CD4-positive, alpha-beta T cell (primary cell): ENCODE data around the gene SULT1A2. TPM values are rescaled to one million over a fixed set of nuclear protein-coding genes. Genes with fewer than 3 reads are reported as not detected.
"Not testable (repeated sequence)": the region's sequence is repeated elsewhere in the genome, so short reads cannot be mapped to it uniquely, and the experiment has no call there.

Experiments used
- ATAC-seq: fragments of 200-7000 bp; cut with Tn5 transposase; one replicate; pipeline ENCODE4 v1.10.0; 2022; ENCODE audit warnings: mild to moderate bottlenecking; ENCODE audit not compliant: poor library complexity
- CTCF ChIA-PET: fragments of 350-600 bp; sonication (Branson Sonifier 250); formaldehyde crosslinking; loops from one replicate; lab custom pipeline; 2021; ENCODE audit warnings: antibody characterized with exemption, inconsistent platforms; lab: Charles Lee
- POLR2A ChIA-PET: fragments of 350-600 bp; sonication (Branson Sonifier 250); formaldehyde crosslinking; loops from one replicate; lab custom pipeline; 2021; ENCODE audit warnings: antibody characterized with exemption, inconsistent platforms; lab: Charles Lee
- DNase-seq, 14 experiments: peaks; one replicate each; pipeline ENCODE4 v3.0.0-alpha.2; 2013 to 2020; ENCODE audit warnings: mixed read lengths in 2 of 14
- H3K27ac ChIP-seq, 2 donors: one replicate each; pipeline versions ENCODE4 v1.5.1 to v1.7.0; 2013; ENCODE audit warnings: low read length in 2 of 2, low read depth in 1 of 2, mild to moderate bottlenecking in 1 of 2
- H3K27me3 ChIP-seq, 2 experiments: 1 replicate in 1 of 2; 2 replicates in 1 of 2; pipeline versions ENCODE4 v1.6.1 to v1.7.0; 2013; ENCODE audit warnings: low read length in 2 of 2, control low read depth in 1 of 2, mild to moderate bottlenecking in 1 of 2, moderate library complexity in 1 of 2; ENCODE audit not compliant: insufficient read depth in 2 of 2, control insufficient read depth in 1 of 2
- H3K36me3 ChIP-seq: one replicate; pipeline ENCODE4 v1.6.1; 2013; ENCODE audit warnings: low read length, control low read depth; ENCODE audit not compliant: insufficient read depth
- H3K4me1 ChIP-seq: one replicate; pipeline ENCODE4 v1.6.1; 2013; ENCODE audit warnings: low read length, control low read depth; ENCODE audit not compliant: insufficient read depth
- H3K4me3 ChIP-seq: one replicate; pipeline ENCODE4 v1.5.1; 2013; ENCODE audit warnings: mild to moderate bottlenecking, low read length, moderate library complexity
- H3K9me3 ChIP-seq, 2 experiments: 1 replicate in 1 of 2; 2 replicates in 1 of 2; pipeline versions ENCODE4 v1.6.1 to v1.7.0; 2013; ENCODE audit warnings: low read length in 2 of 2, mild to moderate bottlenecking in 2 of 2, control low read depth in 1 of 2, moderate library complexity in 1 of 2; ENCODE audit not compliant: control insufficient read depth in 1 of 2, insufficient read depth in 1 of 2
- H3K27ac Mint-ChIP-seq: one replicate; pipeline ENCODE4 v1.8.0; 2020; ENCODE audit warnings: mixed read lengths
- H3K27me3 Mint-ChIP-seq: one replicate; pipeline ENCODE4 v1.8.0; 2021; ENCODE audit warnings: mixed read lengths
- H3K36me3 Mint-ChIP-seq: one replicate; pipeline ENCODE4 v1.8.0; 2021; ENCODE audit warnings: low read depth, mixed read lengths
- H3K4me1 Mint-ChIP-seq: one replicate; pipeline ENCODE4 v1.8.0; 2021; ENCODE audit warnings: low read depth, mixed read lengths
- H3K4me3 Mint-ChIP-seq: one replicate; pipeline ENCODE4 v1.8.0; 2020; ENCODE audit warnings: mild to moderate bottlenecking, mixed read lengths
- H3K9me3 Mint-ChIP-seq: one replicate; pipeline ENCODE4 v1.8.0; 2020; ENCODE audit warnings: mixed read lengths
- CTCF ChIP-seq: fragments of 200-600 bp; IDR thresholded peaks from one replicate; pipeline ENCODE4 v1.8.0; 2022; ENCODE audit warnings: antibody characterized with exemption, mild to moderate bottlenecking
- intact Hi-C, 2 experiments: fragments of 100-400 bp; cut with DNase I in 1 of 2; cut with micrococcal nuclease in 1 of 2; formaldehyde crosslinking; loops; one replicate each; pipeline versions ENCODE4 v1.15.1 to v1.9.0; 2023 to 2025; cut with DNase I, micrococcal nuclease
- total RNA-seq, 174 experiments: library from RNA in 2 of 174; stranded (reverse) in 2 of 174; gene quantifications; one replicate each; pipeline ENCODE4 v1.2.3 and lab custom pipeline; 2021 to 2026

Gene SULT1A2
- total RNA-seq, 2 experiments from 2014 or later: 0.19 to 0.45 TPM

DNA sequence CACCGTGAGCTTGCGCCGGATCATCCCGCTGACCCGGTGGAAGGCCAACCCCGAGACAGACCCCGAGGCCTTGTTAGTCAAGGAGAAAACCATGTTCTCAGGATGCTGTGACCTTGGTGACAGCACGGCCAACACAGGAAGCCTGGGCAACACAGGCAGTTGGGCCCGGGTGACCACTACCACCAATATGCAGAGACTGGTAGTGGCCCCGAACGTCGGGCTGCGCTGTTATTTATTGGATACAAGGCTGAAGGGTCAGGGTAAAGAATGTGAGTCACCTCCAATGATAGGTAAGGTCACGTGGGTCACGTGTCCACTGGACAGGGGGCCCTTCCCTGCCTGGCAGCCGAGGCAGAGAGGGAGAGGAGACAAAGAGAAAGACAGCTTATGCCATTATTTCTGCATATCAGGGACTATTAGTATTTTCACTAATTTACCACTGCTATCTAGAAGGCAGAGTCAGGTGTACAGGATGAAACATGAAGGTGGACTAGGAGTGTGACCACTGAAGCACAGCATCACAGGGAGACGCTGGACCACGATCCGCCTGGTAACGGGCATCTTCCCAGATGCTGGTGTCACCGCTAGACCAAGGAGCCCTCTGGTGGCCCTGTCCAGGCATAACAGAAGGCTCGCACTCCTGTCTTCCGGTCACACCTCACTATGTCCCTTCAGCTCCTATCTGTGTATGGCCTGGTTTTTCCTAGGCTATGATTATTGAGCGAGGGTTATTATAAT lies 18.8 kb upstream of the SULT1A2 start:
- TF ChIP-seq CTCF: peak; percentile 56
- ATAC-seq, H3K27me3 Mint-ChIP-seq, H3K9me3 ChIP-seq, H3K36me3 ChIP-seq, H3K4me3 ChIP-seq, H3K27me3 ChIP-seq, H3K4me1 Mint-ChIP-seq, POLR2A ChIA-PET, H3K4me3 Mint-ChIP-seq, H3K4me1 ChIP-seq, H3K9me3 Mint-ChIP-seq, H3K27ac Mint-ChIP-seq, H3K27ac ChIP-seq, CTCF ChIA-PET: not testable (repeated sequence)
- DNase-seq: peak in 4 of 14 experiments; percentile 17 to 36 (median 24)
- intact Hi-C loops: loop anchor here in 1 of 2 experiments (5.0 to 10.0 kb wide), 2 partner anchors 61 to 338 kb away; partner anchors contain the start of gene SGF29
- peaks cover 15% of the 10 kb centered on the region for H3K36me3 Mint-ChIP-seq

DNA sequence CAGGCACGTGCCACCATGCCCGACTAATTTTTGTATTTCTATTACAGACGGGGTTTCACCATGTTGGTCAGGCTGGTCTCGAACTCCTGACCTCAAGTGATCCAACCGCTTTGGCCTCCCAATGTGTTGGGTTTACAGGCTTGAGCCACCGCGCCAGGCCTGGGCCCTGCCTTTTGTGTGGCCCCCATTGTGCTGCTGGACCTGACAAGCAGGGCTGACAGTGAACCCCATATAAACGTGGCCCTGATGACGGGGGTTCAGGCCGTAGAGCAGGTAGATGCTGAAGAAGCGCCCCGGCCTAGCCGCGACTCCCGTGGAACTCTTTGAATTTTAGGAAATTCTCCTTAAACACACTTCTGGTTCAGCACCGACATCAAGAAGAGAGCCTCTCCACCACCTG lies 17.7 kb upstream of the SULT1A2 start:
- H3K4me3 Mint-ChIP-seq, POLR2A ChIA-PET, DNase-seq, H3K27ac Mint-ChIP-seq, H3K36me3 ChIP-seq, H3K27me3 ChIP-seq, H3K36me3 Mint-ChIP-seq, CTCF ChIA-PET, H3K9me3 ChIP-seq, H3K4me1 ChIP-seq, H3K27me3 Mint-ChIP-seq, H3K9me3 Mint-ChIP-seq, H3K4me3 ChIP-seq, H3K27ac ChIP-seq, ATAC-seq: not testable (repeated sequence)
- H3K4me1 Mint-ChIP-seq: peaks cover 14% of the 10 kb centered on the region
- intact Hi-C loops: loop anchor here in 1 of 2 experiments (10.0 kb wide), 1 partner anchor 60 kb away; the partner anchor contains the start of gene SGF29

GRCh38 chr16:28613912-28614311 lies 17.1 kb upstream of the SULT1A2 start:
- DNase-seq, ATAC-seq, H3K9me3 Mint-ChIP-seq, CTCF ChIA-PET, H3K4me3 Mint-ChIP-seq, H3K9me3 ChIP-seq, H3K27ac Mint-ChIP-seq, H3K36me3 ChIP-seq, H3K4me1 ChIP-seq, H3K4me3 ChIP-seq, H3K27me3 ChIP-seq, POLR2A ChIA-PET, H3K27ac ChIP-seq, H3K27me3 Mint-ChIP-seq, H3K36me3 Mint-ChIP-seq: not testable (repeated sequence)
- H3K4me1 Mint-ChIP-seq: peaks cover 15% of the 10 kb centered on the region
- intact Hi-C loops: loop anchor here in 1 of 2 experiments (10.0 kb wide), 1 partner anchor 59 kb away; the partner anchor contains the start of gene SGF29

GRCh38 chr16:28612359-28613280 lies 15.8 kb upstream of the SULT1A2 start:
- H3K27ac Mint-ChIP-seq, H3K27me3 Mint-ChIP-seq, CTCF ChIA-PET, DNase-seq, POLR2A ChIA-PET, H3K9me3 ChIP-seq, H3K27me3 ChIP-seq, H3K4me3 Mint-ChIP-seq, H3K36me3 Mint-ChIP-seq, H3K4me3 ChIP-seq, H3K27ac ChIP-seq, H3K9me3 Mint-ChIP-seq, H3K36me3 ChIP-seq, H3K4me1 ChIP-seq: not testable (repeated sequence)
- intact Hi-C loops: loop anchor here in 1 of 2 experiments (10.0 kb wide), 1 partner anchor 58 kb away; the partner anchor contains the start of gene SGF29
- peaks cover 15% of the 10 kb centered on the region for H3K4me1 Mint-ChIP-seq
- peak; percentile 96 for ATAC-seq
